D341Med (cell line): ENCODE results near the gene SLC9B1.
"Not testable (repeated sequence)": the region's sequence is repeated elsewhere in the genome, so short reads cannot be mapped to it uniquely, and the experiment has no call there.

Experiments
- DNase-seq: peaks from one replicate; pipeline ENCODE4 v3.0.0; 2012; ENCODE audit warnings: low spot score

The SLC9B1 gene

GRCh38 chr4:102878349-102878748 lies 141.2 kb downstream of the SLC9B1 start:
- not testable (repeated sequence) for DNase-seq

- DNase-seq = not testable (repeated sequence)
Measured at GRCh38 chr4:102877477-102878106, 141.9 kb downstream of the SLC9B1 start.

GRCh38 chr4:102871772-102872171 lies 147.7 kb downstream of the SLC9B1 start:
- DNase-seq = no peak

- no peak for DNase-seq
Measured at GRCh38 chr4:102869569-102870197, 149.8 kb downstream of the SLC9B1 start.

- DNase-seq = peak; percentile 96
Measured at GRCh38 chr4:102868781-102869568, 150.5 kb downstream of the SLC9B1 start, which contains the start of gene CISD2. Gene CISD2 (plus strand): TSS chr4:102868992. CDS start chr4:102869085, 93 bp downstream.

GRCh38 chr4:102868153-102868780 lies 151.2 kb downstream of the SLC9B1 start:
- no peak for DNase-seq

GRCh38 chr4:102867278-102868152 lies 152.0 kb downstream of the SLC9B1 start:
- no peak for DNase-seq

- not testable (repeated sequence) for DNase-seq
Measured at GRCh38 chr4:102865327-102865726, 154.2 kb downstream of the SLC9B1 start.

GRCh38 chr4:102862747-102863146 lies 156.8 kb downstream of the SLC9B1 start:
- DNase-seq = no peak

- DNase-seq = no peak
Measured at GRCh38 chr4:102862016-102862415, 157.5 kb downstream of the SLC9B1 start.

- DNase-seq = no peak
Measured at GRCh38 chr4:102860611-102861324, 158.7 kb downstream of the SLC9B1 start.

- no peak for DNase-seq
Measured at GRCh38 chr4:102858828-102859464, 160.6 kb downstream of the SLC9B1 start.
